Hepatocyte (in vitro differentiated cells): ENCODE results near the gene FGF4.
"Not testable (repeated sequence)": the region's sequence is repeated elsewhere in the genome, so short reads cannot be mapped to it uniquely, and the experiment has no call there.

Experiments used
- EZH2 ChIP-seq: fragments of 200-600 bp; sonication (generic); IDR thresholded peaks from 2 replicates; pipeline ENCODE4 v1.6.1; 2016; ENCODE audit warnings: antibody characterized with exemption, mild to moderate bottlenecking, borderline replicate concordance
- TF ChIP-seq, protein P1 (sequence below): fragments of 200-600 bp; sonication (generic); IDR thresholded peaks from 2 replicates; pipeline ENCODE4 v1.5.1; 2016; ENCODE audit warnings: antibody characterized with exemption, mild to moderate bottlenecking; ENCODE audit not compliant: poor library complexity

DNA sequence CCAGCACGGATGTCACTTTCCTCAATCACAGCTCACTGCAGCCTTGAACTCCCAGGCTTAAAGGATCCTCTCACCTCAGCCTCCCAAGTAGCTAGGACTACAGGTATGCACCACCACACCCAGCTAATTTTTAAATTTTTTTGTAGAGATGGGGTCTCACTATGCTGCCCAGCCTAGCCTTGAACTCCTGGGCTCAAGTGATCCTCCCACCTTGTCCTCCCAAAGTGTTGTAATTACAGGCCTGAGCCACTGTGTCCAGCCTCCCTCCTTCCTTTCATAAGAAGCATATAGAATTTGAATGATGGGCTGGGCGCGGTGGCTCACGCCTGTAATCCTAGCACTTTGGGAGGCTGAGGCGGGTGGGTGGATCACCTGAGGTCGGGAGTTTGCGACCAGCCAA is 10.2 kb downstream of the FGF4 start:
- TF ChIP-seq, protein P1, sequence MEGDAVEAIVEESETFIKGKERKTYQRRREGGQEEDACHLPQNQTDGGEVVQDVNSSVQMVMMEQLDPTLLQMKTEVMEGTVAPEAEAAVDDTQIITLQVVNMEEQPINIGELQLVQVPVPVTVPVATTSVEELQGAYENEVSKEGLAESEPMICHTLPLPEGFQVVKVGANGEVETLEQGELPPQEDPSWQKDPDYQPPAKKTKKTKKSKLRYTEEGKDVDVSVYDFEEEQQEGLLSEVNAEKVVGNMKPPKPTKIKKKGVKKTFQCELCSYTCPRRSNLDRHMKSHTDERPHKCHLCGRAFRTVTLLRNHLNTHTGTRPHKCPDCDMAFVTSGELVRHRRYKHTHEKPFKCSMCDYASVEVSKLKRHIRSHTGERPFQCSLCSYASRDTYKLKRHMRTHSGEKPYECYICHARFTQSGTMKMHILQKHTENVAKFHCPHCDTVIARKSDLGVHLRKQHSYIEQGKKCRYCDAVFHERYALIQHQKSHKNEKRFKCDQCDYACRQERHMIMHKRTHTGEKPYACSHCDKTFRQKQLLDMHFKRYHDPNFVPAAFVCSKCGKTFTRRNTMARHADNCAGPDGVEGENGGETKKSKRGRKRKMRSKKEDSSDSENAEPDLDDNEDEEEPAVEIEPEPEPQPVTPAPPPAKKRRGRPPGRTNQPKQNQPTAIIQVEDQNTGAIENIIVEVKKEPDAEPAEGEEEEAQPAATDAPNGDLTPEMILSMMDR = not testable (repeated sequence)
- not testable (repeated sequence) for TF ChIP-seq EZH2
